ENCODE results near the gene PGAP2. TPM values are rescaled to one million over a fixed set of nuclear protein-coding genes. Genes with fewer than 3 reads are reported as not detected.
"Not testable (repeated sequence)": the region's sequence is repeated elsewhere in the genome, so short reads cannot be mapped to it uniquely, and the experiment has no call there.

Gene PGAP2
- total RNA-seq, 1 donor, result 31.0 TPM

DNA sequence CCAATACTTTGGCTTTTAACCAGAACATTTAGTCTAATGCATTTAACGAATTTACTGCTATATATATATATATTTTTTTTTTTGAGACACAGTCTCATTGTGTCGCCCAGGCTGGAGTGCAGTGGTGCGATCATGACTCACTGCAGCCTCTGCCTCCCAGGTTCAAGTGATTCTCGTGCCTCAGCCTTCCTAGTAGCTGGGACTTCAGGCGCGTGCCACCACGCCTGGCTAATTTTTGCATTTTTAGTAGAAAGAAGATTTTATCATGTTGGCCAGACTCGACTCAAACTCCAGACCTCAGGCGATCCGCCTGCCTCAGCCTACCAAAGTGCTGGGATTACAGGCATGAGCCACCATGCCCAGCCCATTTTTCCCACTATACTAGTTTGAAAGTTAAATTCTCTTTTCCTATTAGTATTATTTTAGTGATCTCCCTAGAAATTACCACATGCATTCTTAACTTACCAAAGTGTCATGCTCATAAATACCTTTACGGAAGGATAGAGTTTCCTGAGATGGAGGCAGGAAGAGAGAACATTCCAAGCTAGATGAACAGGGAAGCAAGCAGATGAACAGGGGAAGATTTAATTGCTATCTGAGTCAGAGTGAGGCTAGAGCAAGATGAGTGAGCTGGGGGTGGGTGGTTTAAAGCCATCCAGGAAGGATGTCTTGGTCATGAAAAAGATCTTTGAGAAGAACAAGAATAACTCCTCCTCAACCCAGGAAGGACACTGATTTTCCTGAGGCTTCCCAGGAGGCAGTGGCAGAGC, 4.4 kb upstream of the PGAP2 start:
- no peak for DNase-seq (ENCODE audit: low read depth in 2 of 3, low spot score in 2 of 3)

DNA sequence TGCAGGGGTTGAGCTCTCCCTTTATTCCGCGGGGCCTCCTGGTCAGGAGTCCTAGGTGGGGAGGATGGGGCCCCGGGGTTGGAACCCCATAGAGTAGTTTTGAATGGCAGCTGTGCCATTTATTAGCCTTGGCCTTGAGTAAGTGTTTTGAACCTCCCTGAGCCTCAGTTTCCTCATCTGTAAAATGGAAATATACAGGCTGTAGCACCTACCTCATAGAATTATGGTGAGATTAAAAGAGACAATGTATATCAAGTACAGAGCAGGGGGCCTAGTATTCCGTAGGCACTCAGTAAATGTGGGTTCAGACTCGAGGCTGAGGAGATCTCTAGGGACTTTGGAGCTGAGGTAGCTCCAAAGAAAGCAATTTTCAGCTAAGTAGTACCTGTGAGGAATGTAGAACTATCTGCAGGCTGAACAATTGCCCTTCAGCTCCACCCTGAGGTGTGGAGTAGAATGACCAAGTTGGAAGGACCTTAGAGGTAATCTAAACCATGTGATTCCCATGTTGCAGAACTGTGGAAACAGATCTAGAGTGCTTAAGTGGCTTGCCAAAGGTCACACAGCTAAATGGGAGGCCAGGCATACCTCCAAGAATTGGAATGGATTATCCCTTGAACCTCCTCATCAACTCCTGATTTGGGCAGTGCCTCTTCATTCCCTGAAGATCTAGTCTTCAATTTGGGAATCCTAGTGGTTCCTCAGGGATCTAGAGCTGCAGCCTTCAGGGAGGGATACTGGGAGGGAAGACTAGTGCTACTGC, 682 bp downstream of the PGAP2 start:
- DNase-seq (ENCODE audit: low read depth in 2 of 3, low spot score in 2 of 3), result peak in 2 of 3 donors; percentile 72 to 83

DNA sequence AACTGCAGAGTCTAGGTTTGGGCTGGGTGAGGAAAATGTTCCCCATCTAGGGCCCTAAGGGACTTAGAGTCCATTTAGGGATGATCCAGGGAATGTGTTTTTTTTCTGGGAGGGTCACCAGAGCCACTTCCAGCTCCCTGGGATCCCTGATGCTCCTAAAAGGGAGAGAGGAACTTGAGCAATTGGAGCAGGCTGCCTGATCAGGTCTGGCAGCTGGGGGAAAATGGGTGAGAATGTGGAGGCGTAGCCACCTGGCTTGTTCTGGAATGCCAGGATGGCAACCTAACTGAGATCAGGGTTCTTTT, 1.2 kb downstream of the PGAP2 start:
- no peak for DNase-seq (ENCODE audit: low read depth in 2 of 3, low spot score in 2 of 3)

DNA sequence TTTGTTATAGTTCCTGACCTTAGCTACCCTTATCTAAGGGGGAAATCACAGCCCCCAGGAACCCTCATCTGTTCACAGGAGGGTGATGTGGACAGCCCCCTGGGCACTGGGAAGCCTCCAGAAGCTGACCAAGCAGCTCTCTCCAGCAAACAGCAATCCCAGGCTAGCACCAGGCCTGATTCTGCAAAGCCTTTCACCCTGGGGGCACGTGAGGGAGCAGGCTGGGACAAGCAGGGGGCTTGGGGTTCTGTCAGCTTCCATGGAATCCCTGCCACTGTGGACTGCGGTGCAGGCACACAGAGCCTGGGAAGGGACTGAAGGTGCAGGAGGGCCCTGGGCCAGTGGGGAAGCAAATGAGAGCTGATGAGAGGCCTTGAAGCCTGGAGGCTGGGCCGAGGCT, 2.1 kb downstream of the PGAP2 start:
- no peak for DNase-seq (ENCODE audit: low read depth in 2 of 3, low spot score in 2 of 3)

DNA sequence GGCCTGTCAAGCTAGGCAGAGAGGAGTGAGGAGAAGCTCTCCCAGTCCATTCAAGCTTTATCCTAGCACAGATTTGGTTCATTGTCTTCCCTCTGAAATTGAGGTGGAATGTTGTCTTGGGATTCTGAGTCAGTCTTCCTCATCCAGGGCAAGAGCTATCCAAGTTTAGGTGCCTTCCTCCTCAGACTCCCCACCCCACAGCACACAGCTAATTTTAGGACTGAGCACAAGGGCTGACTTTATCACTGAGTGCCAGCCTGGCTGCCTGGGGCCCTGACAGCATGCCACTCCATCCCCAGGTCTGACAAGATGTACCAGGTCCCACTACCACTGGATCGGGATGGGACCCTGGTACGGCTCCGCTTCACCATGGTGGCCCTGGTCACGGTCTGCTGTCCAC, 2.6 kb downstream of the PGAP2 start:
- no peak for DNase-seq (ENCODE audit: low read depth in 2 of 3, low spot score in 2 of 3)

DNA sequence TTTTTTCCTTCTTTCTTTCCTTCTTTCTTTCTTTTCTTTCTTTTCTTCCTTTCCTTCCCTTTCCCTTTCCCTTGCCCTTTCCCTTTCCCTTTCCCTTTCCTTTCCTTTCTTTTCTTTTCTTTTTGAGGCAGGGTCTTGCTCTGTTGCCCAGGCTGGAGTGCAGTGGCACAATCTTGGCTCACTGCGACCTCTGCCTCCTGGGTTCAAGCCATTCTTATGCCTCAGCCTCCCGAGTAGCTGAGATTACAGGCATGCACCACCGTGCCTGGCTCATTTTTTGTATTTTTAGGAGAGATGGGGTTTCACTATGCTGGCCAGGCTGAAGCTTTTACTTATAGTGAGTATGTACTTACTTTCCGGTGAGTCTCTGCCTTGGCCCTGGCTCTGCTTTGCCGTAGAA, 6.5 kb downstream of the PGAP2 start:
- not testable (repeated sequence) for DNase-seq (ENCODE audit: low read depth in 2 of 3, low spot score in 2 of 3)

DNA sequence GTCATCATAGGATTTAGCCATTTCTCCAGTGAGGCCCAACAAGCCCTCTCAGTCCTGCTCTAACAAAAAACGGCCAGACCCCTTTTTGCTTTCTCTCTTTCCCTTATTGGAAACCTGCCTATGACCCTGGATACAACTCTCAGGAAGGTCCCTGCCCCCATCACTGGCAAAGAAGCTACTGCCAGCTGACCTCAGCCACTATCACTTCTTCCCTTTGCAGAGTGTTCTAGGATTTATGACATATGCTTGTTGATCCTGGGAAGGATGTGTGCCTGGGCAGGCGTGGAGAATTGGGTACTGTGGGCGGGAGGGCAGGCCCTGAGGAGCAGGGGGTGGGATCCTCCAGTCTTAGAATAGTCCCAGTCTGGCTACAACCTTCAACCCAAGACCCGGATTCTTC, 7.5 kb downstream of the PGAP2 start:
- DNase-seq (ENCODE audit: low read depth in 2 of 3, low spot score in 2 of 3), result no peak

DNA sequence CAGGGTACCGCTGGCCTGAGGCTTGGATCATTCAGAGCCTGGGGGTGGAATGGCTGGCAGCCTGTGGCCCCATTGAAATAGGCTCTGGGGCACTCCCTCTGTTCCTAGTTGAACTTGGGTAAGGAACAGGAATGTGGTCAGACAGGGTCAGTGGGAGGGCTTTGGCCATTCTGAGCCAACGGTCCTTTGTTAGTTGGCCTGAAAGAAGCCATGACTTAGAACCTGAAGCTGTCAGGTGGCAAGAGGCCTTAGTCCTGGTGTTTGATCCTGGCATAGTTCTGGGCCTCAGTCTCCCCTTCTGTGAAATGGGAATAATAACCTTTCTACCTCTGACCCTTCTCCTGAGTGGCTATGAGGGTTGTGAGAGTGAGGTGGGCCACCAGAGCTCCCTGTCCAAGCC, 8.3 kb downstream of the PGAP2 start:
- DNase-seq (ENCODE audit: low read depth in 2 of 3, low spot score in 2 of 3), result no peak

DNA sequence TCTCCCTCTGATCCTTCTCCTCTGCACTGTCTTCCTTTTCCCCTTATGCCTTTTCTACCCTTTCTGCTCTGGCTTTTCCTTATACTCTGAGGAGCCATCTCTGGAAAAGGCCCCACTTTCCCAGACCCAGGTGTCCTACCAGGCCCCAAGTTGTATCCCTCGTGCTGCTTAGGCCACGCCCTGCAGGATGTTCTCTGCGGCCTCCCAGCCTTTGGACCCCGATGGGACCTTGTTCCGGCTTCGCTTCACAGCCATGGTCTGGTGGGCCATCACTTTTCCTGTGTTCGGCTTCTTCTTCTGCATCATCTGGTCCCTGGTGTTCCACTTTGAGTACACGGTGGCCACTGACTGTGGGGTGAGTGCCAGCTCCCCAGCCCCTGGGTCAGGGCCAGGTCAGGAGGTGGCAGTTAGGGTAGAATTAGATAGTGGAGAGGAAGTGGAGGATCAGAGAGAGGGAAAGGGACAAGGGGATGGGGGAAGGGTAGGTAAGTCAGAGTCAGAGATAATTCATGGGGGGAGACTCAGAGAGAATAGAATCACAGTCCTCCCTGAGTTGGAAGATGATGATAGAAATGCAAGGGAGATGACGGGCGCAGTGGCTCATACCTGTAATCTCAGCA, 8.9 kb downstream of the PGAP2 start:
- no peak for DNase-seq (ENCODE audit: low read depth in 2 of 3, low spot score in 2 of 3)

DNA sequence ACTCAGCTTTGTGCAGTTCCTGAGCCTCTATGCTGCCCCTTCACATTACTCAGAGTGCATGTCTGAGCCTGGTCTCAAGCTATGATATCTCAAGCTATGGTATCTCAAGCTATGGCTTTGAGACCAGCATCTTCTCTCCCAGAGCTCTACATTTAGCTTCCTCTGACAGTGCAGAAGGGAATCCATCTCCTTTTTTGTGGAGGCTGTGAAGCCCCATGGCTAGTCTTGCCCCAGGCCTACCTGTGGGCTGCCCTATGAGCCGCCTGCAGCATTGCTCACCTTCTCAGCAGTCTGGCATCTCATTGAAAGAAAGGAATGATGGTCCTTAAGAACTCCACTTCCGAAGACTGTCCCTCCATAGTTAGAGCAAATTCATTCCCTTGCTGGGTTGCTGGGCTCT, 12.6 kb downstream of the PGAP2 start:
- DNase-seq (ENCODE audit: low read depth in 2 of 3, low spot score in 2 of 3), result no peak

DNA sequence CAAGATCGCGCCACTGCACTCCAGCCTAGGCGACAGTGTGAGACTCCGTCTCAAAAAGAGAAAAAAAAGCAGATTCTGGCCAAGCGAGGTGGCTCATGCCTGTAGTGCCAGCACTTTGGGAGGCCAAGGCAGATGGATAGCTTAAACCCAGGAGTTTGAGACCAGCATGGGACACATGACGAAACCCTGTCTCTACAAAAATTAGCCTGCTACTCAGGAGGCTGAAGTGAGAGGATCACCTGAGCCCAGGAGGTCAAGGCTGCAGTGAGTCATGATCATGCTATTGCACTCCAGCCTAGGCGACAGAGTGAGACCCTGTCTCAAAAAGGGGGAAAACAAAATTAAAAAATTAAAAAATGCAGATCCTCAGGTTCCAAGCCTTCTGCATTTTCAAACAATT, 14.0 kb downstream of the PGAP2 start:
- no peak for DNase-seq (ENCODE audit: low read depth in 2 of 3, low spot score in 2 of 3)

DNA sequence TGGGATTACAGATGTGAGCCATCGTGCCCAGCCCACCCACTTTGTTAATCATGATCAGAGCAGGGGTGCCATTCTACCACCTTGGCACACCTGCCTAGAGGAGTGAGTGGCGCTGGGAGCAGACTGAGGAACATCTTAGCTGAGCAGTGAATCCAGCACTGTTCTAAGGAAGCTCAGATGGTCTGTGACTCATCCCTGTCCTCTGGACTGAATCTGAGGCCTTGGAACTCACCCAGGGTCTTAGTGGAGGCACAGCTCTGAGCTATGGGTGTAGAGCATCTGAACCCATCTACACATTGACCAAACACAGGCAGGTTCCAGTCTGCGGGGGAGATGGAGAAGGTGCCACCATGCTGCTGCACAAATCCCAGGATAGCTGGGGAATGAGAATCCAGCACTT, 14.9 kb downstream of the PGAP2 start:
- no peak for DNase-seq (ENCODE audit: low read depth in 2 of 3, low spot score in 2 of 3)

DNA sequence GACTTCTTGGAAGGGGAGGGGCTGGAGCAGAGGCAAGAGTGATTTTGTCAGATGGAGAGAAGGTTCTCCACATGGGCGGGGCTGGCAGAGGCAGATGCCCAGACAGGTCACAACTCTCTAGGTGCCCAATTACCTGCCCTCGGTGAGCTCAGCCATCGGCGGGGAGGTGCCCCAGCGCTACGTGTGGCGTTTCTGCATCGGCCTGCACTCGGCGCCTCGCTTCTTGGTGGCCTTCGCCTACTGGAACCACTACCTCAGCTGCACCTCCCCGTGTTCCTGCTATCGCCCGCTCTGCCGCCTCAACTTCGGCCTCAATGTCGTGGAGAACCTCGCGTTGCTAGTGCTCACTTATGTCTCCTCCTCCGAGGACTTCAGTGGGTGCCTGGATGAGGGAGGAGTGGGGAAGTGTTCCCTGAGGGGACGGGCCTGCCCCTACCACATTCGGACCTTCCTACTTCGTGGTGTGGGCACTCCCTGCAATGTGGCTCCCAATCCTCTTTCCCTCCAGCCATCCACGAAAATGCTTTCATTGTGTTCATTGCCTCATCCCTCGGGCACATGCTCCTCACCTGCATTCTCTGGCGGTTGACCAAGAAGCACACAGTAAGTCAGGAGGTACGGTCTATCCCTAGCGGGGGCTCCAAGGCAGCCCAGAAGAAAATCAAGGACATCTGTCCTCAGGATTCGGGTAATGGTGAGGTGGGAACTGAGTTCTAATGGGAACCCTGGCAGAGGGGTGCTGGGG, 15.6 kb downstream of the PGAP2 start:
- no peak for DNase-seq (ENCODE audit: low read depth in 2 of 3, low spot score in 2 of 3)

DNA sequence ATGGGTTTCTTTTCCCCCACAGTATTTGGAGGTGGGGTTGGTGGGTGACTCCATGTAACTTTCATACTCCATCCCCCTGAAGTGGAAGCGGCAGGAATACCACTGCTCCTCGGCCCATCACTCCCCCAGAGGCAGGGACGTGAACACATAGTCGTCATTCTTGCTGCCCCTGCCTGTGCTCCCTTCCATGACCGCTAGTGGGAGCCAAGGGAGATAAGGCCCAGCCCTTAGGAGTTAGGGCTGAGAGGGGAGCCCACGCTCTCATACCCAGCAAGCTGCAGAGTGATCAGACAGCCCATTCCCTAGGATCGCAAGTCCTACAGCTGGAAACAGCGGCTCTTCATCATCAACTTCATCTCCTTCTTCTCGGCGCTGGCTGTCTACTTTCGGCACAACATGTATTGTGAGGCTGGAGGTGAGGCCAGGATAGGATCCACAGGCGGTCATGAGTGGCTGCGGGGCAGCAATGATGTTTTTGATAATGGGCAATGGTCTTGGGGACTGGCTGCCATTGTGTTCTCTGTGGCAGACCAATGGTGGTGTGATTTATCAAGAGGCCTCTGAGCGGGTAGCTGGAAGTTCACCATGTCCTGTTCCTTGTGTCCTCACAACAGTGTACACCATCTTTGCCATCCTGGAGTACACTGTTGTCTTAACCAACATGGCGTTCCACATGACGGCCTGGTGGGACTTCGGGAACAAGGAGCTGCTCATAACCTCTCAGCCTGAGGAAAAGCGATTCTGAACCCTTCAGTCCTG, 16.5 kb downstream of the PGAP2 start:
- DNase-seq (ENCODE audit: low read depth in 2 of 3, low spot score in 2 of 3), result peak in 2 of 3 donors; percentile 83 to 93

DNA sequence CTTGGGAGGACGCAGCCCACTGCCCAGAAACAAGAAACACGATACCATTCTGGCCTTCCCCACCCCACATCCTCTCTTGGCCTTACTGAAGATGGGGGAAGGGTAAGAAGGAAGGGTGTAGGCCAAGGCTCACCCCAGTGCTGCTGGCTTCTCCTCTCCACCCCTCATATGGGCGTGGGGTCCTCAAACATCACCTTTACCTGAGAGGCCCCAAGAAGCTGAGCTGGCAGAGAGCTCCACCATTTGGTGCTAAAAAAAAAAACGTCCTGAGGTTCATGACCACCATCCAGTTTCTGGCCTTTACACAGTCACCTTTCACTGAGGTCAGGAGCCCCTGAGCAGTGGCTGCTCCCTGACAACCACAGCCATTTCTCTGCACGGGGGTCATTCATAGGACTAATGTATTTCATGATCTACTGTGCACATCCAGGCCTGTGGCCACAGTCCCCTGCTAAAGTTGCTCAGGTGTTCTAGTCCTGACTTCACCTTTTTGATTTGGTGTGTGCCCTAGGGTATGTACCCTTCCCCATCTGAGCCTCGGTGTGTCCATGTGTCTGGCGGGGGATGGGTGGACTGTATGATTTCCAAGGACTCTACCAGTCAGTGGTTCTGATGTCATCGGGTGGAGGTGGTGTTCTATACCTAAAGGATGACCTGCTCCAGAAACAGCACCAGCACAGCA, 17.3 kb downstream of the PGAP2 start:
- DNase-seq (ENCODE audit: low read depth in 2 of 3, low spot score in 2 of 3), result no peak

DNA sequence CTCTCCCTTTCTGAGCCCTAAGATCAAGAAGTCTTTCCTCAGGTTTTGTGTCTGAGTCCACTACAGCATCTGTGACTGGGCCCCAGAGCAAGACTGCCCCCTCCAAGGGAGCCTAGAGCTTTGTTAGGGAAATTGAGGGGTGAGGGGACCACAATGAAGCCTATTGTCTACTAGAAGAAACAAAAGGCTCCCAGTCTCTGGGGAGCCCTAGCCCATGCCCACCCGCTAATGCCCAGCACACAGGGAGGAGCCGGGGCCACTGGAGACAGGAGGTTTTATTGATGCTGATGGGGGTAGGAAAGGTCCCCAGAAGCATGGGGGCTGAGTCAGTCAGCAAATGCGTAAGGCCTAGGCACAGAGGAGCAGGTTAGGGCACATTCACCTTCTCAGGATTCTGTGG, 18.4 kb downstream of the PGAP2 start:
- DNase-seq (ENCODE audit: low read depth in 2 of 3, low spot score in 2 of 3), result no peak

DNA sequence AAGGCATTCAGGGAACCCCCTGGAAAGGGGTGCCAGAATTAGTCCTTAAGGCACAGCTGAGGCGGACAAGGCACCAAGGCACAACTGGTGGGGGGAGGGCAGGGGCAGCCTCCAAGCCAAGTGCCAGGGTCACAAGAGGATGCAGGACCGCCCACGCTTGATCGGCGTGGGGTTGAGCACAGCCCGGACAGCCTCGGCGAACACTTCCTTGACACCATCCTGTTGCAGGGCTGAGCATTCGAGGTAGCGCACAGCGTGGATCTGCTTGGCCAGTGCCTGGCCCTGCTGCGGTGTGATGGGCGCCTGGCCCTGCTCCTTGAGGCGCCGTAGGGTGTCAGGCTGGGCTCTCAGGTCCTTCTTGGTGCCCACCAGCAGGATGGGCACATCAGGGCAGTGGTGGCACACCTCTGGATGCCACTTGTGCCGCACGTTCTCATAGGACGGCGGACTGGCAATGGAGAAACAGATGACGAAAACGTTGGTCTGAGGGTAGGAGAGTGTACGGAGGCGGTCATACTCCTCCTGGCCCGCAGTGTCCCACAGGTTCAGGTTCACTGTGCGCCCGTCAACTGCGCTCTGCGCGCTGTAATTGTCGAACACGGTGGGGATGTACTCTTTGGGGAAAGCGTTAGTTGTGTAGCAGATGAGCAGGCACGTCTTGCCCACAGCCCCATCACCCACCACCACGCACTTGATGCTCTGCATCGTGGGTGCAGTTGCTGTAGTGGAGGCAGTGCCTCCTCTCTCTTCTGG, 19.2 kb downstream of the PGAP2 start:
- DNase-seq (ENCODE audit: low read depth in 2 of 3, low spot score in 2 of 3), result no peak

DNA sequence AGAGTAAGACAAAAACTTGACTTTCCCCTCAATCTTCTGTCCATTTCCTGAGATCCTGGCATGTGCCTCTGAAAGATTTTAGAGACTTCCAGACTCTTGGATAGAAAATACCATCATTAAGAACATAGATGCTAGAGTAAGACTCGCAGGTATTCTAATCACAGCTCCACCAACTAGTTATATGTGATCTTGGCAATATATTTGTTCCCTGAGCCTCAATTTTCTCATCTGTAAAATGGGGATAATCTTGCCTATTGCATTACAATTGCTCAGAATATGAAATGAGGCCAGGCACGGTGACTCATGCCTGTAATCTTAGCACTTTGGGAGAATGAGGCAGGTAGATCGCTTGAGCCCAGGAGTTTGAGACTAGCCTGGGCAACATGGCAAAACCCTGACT, 21.7 kb downstream of the PGAP2 start:
- DNase-seq (ENCODE audit: low read depth in 2 of 3, low spot score in 2 of 3), result no peak

DNA sequence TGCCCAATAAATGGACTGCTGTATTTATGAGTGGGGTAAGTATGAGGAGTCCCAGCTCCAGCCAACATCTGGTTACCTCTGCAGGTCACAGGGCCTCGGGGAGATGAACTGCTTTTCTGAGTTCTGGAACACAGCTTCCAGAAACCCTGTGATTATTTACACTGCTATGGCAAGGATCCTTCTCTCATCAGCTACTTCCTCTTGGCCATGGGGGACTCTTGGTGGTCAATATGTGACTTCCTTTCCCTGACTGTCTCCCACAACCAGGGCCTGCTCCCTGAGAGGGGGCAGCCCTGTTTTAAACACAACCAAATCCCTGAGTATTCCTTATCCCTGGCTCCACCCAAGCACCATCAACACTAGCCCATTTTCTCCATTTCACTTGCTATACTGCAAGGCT, 22.4 kb downstream of the PGAP2 start:
- no peak for DNase-seq (ENCODE audit: low read depth in 2 of 3, low spot score in 2 of 3)

All from hematopoietic multipotent progenitor cell (in vitro differentiated cells).